Astrocyte (in vitro differentiated cells and primary cell): ENCODE results near the gene CD63. TPM values are rescaled to one million over a fixed set of nuclear protein-coding genes. Genes with fewer than 3 reads are reported as not detected.

ENCODE experiments used
- DNase-seq: peaks from one replicate; pipeline ENCODE4 v3.0.0-alpha.2; 2010; ENCODE audit warnings: low read depth
- FAIRE-seq: peaks from 2 replicates; lab custom pipeline; 2011; peaks lifted over from hg19 to GRCh38; lab: Jason Lieb, UNC
- H2AFZ ChIP-seq: 2 replicates; pipeline ENCODE4 v1.6.0; 2012; ENCODE audit warnings: low read depth, low read length, inconsistent platforms
- H3K27ac ChIP-seq: 2 replicates; pipeline ENCODE4 v1.5.1; 2011; ENCODE audit warnings: low read depth, low read length, inconsistent platforms
- H3K27me3 ChIP-seq: 2 replicates; pipeline ENCODE4 v1.6.0; 2011; ENCODE audit warnings: low read length, inconsistent platforms; ENCODE audit not compliant: insufficient read depth
- H3K36me3 ChIP-seq: 2 replicates; pipeline ENCODE4 v1.5.1; 2011; ENCODE audit warnings: low read length, inconsistent platforms; ENCODE audit not compliant: insufficient read depth
- H3K4me1 ChIP-seq: 2 replicates; pipeline ENCODE4 v1.5.1; 2011; ENCODE audit warnings: low read length, inconsistent platforms; ENCODE audit not compliant: insufficient read depth
- H3K4me2 ChIP-seq: 2 replicates; pipeline ENCODE4 v1.6.0; 2012; ENCODE audit warnings: low read length, inconsistent platforms
- H3K4me3 ChIP-seq: 2 replicates; pipeline ENCODE4 v1.5.1; 2011; ENCODE audit warnings: low read depth, mild to moderate bottlenecking, low read length, inconsistent platforms; ENCODE audit not compliant: insufficient read depth
- H3K79me2 ChIP-seq: 2 replicates; pipeline ENCODE4 v1.6.0; 2012; ENCODE audit warnings: mild to moderate bottlenecking, low read length, inconsistent platforms; ENCODE audit not compliant: insufficient read depth
- H3K9ac ChIP-seq: 2 replicates; pipeline ENCODE4 v1.6.0; 2012; ENCODE audit warnings: mild to moderate bottlenecking, low read length, inconsistent platforms
- H3K9me3 ChIP-seq: 2 replicates; pipeline ENCODE4 v1.5.1; 2012; ENCODE audit warnings: low read depth, mild to moderate bottlenecking, low read length, inconsistent platforms; ENCODE audit not compliant: insufficient read depth
- H4K20me1 ChIP-seq: 2 replicates; pipeline ENCODE4 v1.6.0; 2012; ENCODE audit warnings: low read length, inconsistent platforms; ENCODE audit not compliant: insufficient read depth
- H3K27ac Mint-ChIP-seq: one replicate; pipeline ENCODE4 v1.8.0; 2021; ENCODE audit warnings: mild to moderate bottlenecking, mixed read lengths; ENCODE audit not compliant: unreplicated experiment
- H3K27me3 Mint-ChIP-seq: one replicate; pipeline ENCODE4 v1.8.0; 2021; ENCODE audit warnings: low read depth, mixed read lengths; ENCODE audit not compliant: unreplicated experiment
- H3K36me3 Mint-ChIP-seq: one replicate; pipeline ENCODE4 v1.8.0; 2021; ENCODE audit warnings: low read depth, mixed read lengths; ENCODE audit not compliant: unreplicated experiment
- H3K4me1 Mint-ChIP-seq: one replicate; pipeline ENCODE4 v1.8.0; 2021; ENCODE audit warnings: low read depth, mixed read lengths; ENCODE audit not compliant: unreplicated experiment
- H3K4me3 Mint-ChIP-seq: one replicate; pipeline ENCODE4 v1.8.0; 2021; ENCODE audit warnings: mild to moderate bottlenecking, moderate library complexity, mixed read lengths; ENCODE audit not compliant: unreplicated experiment
- H3K9me3 Mint-ChIP-seq: one replicate; pipeline ENCODE4 v1.8.0; 2021; ENCODE audit warnings: mild to moderate bottlenecking, mixed read lengths; ENCODE audit not compliant: unreplicated experiment
- EZH2 ChIP-seq: IDR thresholded peaks from 2 replicates; pipeline ENCODE4 v1.6.1; 2012; ENCODE audit warnings: mild to moderate bottlenecking, low read length, inconsistent platforms; ENCODE audit not compliant: insufficient read depth
- total RNA-seq: library from RNA; stranded (reverse); gene quantifications from 2 replicates; pipeline ENCODE4 v1.2.1, GENCODE V29; 2021
- TF ChIP-seq, protein P1 (sequence below): IDR thresholded peaks from 2 replicates; pipeline ENCODE4 v1.5.1; 2011; ENCODE audit warnings: low read depth, mild to moderate bottlenecking, inconsistent platforms, low read length, moderate library complexity; ENCODE audit not compliant: insufficient read depth

The CD63 gene
- total RNA-seq, 1 donor from 2014 or later = 1,014 TPM

DNA sequence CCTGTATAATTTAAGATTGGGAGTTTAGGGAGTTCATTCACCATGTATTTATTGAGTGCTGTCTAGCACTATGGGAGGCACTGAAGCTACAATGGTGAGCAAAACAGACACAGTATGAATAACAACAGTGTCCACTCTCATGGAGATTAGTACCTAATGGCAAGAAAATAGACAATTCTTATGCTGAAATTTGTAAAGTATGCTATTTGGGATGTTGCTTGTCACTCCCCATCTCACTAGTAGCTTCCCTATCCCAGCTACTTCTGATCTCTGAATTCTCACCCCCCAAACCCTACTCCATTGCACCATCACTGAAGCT, 18.1 kb upstream of the CD63 start:
- Histone ChIP-seq H3K79me2 (peaks cover 10% of the 10 kb centered on the region), H3K4me2 (no peak overlapping the region), H2AFZ (no peak overlapping the region), H3K27ac (no peak overlapping the region), H3K27me3 (no peaks in the 10 kb centered on the region), H3K9ac (no peak overlapping the region), H4K20me1 (peaks cover 41% of the 10 kb centered on the region), H3K9me3 (no peaks in the 10 kb centered on the region), H3K4me1 (peaks cover 12% of the 10 kb centered on the region), H3K36me3 (peaks cover 9% of the 10 kb centered on the region), H3K4me3 (no peak overlapping the region)
- no peak overlapping the region for H3K4me3 Mint-ChIP-seq
- peaks cover 19% of the 10 kb centered on the region for H3K4me1 Mint-ChIP-seq
- no peak overlapping the region for H3K27ac Mint-ChIP-seq
- no peak for FAIRE-seq
- DNase-seq = no peak
- peaks cover 12% of the 10 kb centered on the region for H3K36me3 Mint-ChIP-seq
- TF ChIP-seq, protein P1, sequence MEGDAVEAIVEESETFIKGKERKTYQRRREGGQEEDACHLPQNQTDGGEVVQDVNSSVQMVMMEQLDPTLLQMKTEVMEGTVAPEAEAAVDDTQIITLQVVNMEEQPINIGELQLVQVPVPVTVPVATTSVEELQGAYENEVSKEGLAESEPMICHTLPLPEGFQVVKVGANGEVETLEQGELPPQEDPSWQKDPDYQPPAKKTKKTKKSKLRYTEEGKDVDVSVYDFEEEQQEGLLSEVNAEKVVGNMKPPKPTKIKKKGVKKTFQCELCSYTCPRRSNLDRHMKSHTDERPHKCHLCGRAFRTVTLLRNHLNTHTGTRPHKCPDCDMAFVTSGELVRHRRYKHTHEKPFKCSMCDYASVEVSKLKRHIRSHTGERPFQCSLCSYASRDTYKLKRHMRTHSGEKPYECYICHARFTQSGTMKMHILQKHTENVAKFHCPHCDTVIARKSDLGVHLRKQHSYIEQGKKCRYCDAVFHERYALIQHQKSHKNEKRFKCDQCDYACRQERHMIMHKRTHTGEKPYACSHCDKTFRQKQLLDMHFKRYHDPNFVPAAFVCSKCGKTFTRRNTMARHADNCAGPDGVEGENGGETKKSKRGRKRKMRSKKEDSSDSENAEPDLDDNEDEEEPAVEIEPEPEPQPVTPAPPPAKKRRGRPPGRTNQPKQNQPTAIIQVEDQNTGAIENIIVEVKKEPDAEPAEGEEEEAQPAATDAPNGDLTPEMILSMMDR = no peak
- TF ChIP-seq EZH2 = no peak
- no peaks in the 10 kb centered on the region for H3K27me3 Mint-ChIP-seq
- H3K9me3 Mint-ChIP-seq = no peaks in the 10 kb centered on the region

DNA sequence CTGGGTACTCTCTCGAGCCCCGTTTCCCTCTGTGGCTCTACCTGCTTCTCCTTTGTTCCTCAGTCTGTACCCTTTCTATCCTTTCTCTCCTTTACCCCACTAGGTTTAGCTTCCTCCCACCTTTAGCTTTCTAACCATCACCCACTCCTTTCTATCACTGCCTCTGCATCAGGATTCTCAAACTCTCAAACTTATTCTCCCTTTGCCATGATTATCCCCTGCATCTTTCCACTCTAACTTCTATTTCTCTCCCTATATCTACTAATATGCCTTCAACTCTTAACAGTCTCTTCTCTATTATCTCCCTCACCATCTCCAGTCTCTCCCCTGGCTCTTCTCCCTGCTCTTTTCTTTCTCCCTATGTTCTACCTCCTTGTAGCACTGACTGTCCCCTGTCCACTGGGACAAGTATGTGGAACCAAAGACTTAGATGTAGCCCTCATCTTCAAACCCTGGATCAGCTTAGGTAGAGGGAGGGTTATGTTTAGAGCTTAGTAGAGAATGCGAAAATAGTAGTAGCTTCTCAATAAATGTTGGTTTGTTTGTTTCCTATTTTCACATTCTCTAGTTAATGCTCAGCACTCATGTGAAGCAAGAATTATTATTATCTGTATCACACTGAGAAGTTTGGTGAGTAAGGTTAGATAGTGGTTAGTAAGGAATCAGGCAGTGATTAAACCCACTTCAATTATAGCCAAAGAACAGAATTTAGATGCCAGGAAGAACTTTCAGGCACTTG, 17.5 kb upstream of the CD63 start:
- FAIRE-seq = peak; percentile 37
- Mint-ChIP-seq H3K27me3 (no peaks in the 10 kb centered on the region), H3K36me3 (peaks cover 12% of the 10 kb centered on the region), H3K27ac (peak overlapping the region; percentile 88), H3K9me3 (no peaks in the 10 kb centered on the region), H3K4me1 (peaks cover 19% of the 10 kb centered on the region), H3K4me3 (peak overlapping the region; percentile 79)
- TF ChIP-seq EZH2 = no peak
- TF ChIP-seq, protein P1 = no peak
- H3K9ac ChIP-seq = no peak overlapping the region
- peak; percentile 34 for DNase-seq
- no peaks in the 10 kb centered on the region for H3K9me3 ChIP-seq
- peak overlapping the region; percentile 44 for H3K4me2 ChIP-seq
- peaks cover 14% of the 10 kb centered on the region for H3K4me1 ChIP-seq
- peaks cover 41% of the 10 kb centered on the region for H4K20me1 ChIP-seq
- H3K27me3 ChIP-seq = no peaks in the 10 kb centered on the region
- H3K4me3 ChIP-seq = no peak overlapping the region
- no peak overlapping the region for H2AFZ ChIP-seq
- H3K79me2 ChIP-seq = peaks cover 10% of the 10 kb centered on the region
- peaks cover 4% of the 10 kb centered on the region for H3K36me3 ChIP-seq
- no peak overlapping the region for H3K27ac ChIP-seq
